Erythroblast (primary cell): ENCODE results near the gene LHX3.

Source experiments
- GATA1 ChIP-seq: IDR thresholded peaks from 2 replicates; pipeline ENCODE4 v1.6.1; 2011; ENCODE audit warnings: low read depth, mild to moderate bottlenecking, control low read depth, low read length, moderate library complexity
- POLR2A ChIP-seq: IDR thresholded peaks from 2 replicates; pipeline ENCODE4 v1.6.1; 2011; ENCODE audit warnings: mild to moderate bottlenecking, low read length

DNA sequence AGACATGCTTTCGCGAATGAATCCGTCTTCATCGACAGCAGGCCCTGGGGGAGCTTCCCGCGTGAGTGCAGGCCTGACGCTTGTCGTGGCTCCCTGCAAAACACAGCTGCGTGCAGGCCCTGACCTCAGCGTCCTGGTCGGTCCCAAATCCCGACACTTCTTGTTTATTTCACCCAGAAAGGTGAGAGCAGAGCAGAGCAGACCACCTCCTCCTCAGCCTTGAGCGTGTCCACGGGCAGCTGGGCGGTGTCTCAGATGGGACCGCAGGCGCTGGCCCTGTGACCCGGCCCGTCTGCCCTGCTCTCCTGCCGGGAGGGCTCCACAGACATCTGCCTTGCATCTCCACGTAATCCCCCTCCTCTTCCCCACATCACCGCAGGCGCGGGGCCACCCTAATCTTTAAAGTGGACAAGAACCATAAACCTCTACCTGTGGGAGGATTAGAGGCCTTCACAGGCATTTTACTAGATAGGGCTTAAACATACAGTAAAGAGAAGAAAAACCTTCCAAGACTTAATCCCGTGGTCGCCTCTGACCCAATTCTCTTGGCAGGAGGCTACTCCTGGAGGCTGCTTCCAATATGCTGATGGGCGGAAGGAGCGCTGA lies 7.5 kb upstream of the LHX3 start:
- TF ChIP-seq POLR2A (no peak), GATA1 (no peak)
